Fibroblast of skin of back (primary cell): ENCODE data around the gene FBXO9.
"Not testable (repeated sequence)": the region's sequence is repeated elsewhere in the genome, so short reads cannot be mapped to it uniquely, and the experiment has no call there.

ENCODE experiments used
- DNase-seq: peaks from one replicate; pipeline ENCODE4 v3.0.0-alpha.2; 2013

The FBXO9 gene

GRCh38 chr6:53048431-53049195, 16.6 kb upstream of the FBXO9 start:
- peak; percentile 97 for DNase-seq

DNA sequence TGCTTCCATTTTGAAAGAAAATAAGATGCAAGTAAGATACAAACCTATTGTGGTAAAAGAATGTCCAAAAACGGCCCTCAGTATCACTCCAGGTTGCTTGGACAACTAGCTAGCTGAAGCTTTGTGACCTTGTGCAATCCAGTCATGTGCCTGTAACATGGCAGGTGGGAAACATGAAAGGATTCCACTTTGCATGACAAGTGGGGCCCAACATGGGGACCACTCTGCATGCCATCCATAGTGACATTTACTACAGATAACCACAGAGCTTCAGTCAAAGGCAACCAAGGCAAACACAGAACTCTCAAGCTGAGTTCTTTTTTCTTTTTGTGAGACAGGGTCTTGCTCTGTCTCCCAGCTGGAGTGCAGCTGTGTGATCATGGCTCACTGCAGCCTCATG, 15.8 kb upstream of the FBXO9 start:
- no peak for DNase-seq

GRCh38 chr6:53052152-53052551, 13.1 kb upstream of the FBXO9 start:
- DNase-seq = not testable (repeated sequence)

- no peak for DNase-seq
Measured at GRCh38 chr6:53054532-53054931, 10.7 kb upstream of the FBXO9 start.

DNA sequence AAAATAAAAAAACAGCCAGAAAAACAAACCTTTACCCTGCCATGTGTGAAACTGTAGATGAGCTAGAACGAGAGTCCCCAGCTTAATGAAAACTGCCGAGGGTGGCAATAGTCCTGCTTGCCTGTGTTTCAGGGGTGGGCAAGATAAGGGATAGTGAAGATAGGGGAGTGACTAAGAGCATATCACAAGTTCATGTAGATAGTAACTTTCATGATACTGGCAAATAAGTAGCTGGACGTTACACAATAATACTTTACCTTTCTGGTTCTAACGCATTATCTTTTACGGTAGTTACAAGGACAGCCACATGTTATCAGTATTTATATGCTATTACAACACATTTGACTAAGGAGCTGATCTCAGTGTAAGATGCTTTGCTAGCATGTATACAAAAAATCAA, 9.3 kb upstream of the FBXO9 start:
- no peak for DNase-seq

DNA sequence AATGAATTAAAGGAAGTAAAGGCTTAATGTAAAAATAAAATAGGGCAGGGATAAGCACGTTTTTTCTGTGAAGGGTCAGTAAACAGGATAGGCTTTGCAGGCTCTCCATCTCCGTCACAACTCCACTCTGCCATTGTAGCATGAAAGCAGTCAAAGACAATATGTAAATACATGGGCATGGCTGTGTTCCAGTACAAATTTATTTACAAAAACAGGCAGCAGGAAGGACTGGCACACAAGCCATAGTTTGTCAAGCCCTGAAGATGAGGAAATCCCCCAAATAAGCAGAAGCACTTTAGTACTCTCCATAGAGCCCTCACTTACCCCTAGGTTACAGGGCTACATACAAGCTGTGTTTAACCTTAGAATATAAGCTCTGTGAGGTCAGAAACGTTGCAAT, 8.9 kb upstream of the FBXO9 start:
- DNase-seq = no peak

DNA sequence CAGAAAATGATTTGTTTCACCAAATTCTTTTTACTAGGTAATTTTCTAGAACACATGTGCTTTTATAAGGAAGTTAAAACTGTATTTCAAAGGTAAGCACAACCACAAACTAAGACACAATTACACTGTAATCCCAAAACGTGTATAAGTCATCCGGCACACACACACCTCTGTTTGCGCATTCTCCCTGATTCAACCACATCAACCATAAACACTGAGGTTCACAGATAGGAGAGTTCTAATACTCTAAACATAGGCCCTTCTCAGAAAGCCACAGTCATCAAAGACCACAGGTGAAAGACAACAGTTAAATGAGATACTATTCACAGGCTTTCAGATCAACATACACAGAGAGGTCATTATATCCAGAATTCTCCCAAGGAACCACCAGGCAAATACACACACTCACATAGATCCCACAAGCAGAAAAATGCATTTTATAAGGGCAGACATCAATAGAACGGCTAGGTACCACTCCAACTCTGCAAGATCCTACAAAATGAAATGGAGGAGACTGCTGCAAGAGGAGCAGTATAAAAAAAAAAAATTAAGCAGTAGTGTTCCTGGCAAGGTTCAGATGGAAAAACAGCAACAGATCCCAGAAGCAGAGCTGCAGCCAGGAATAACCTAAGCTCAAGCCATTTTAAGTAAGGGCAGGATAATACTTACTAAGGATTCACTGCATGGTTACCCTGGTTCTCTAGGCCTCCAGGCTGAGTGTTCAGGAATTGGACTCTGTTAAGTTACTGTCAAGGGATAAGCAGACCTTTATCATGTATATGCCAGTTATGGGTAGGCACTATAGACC, 6.6 kb upstream of the FBXO9 start:
- DNase-seq = no peak

DNA sequence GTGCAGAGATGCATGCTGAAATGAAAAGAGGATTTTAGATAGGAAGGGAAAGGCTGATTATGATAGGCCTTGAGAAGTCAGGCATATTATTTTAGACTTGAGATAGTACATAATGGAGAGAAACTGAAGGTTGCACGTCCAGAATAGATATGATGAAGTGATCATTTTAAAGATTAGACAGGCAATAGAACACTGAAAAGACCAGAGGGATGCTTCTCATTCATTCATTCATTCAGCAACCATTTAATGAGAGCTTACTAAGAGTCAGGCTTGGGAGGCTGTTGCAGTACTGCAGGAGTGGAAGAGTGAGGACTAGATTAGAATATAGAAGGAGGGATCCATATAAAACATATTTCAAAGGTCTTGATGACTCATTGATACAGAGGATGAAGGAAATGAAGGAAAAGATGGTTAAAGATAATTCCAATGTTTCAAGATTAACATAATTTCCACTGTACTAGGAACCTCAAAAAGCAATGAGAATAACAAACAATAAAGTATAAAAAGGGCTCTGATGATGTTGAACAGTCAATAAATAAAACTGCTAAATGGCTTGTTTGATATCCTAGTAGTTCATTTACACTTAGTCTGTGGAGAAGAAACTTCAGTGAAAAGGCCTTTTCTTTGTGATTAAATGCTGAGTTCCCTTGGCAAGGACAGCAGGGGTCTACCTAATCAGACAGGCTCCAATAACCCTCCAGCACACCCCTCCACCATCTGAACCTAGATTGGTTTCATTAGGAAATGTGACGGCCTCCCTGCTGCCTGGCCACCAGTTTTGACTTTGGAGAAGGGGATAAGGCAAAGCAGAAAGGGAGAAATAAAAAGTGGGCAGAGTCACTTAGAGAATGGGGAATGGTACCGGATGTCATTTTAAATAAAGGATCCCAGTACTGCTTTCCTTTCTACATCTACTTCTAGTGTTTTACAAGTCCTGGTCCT, 5.3 kb upstream of the FBXO9 start:
- no peak for DNase-seq

DNA sequence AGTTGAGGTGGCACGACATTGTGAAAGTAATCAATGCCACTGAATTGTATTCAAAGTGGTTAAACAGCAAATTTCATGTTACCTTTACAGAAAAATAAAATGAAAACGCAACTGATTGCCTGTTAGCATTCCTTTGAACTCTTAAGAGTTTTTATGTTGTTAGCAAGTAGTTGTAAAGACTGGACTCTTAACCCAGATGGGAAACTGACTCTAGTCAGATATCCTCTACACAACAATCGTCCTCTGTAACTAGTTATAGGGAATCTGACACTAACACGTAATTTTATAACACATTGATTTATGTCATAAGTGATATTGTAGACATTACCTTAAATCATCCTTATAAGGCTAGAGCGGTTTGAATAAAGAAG, 3.0 kb upstream of the FBXO9 start:
- no peak for DNase-seq

DNA sequence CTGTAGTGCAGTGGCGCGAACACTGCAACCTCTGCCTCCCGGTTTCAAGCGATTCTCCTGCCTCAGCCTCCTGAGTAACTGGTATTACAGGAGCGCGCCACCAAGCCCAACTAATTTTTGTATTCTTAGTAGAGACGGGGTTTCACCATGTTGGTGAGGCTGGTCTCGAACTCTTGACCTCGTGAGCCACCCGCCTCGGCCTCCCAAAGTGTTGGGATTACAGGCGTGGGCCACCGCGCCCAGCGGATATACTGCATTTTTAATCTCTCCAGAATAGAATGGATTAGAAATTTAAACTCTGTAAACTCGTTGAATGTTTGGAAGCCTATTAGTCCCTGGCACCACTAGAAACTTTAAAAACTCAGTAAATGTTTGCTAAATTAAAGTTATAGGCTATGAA, 949 bp upstream of the FBXO9 start:
- not testable (repeated sequence) for DNase-seq

- peak; percentile 98 for DNase-seq
Measured at GRCh38 chr6:53064726-53065265, 408 bp upstream of the FBXO9 start.

- DNase-seq = peak; percentile 32
Measured at GRCh38 chr6:53066077-53066417, 843 bp downstream of the FBXO9 start.

GRCh38 chr6:53066874-53067706, 1.9 kb downstream of the FBXO9 start:
- DNase-seq = peak; percentile 16

- DNase-seq = no peak
Measured at GRCh38 chr6:53067849-53068361, 2.7 kb downstream of the FBXO9 start.

DNA sequence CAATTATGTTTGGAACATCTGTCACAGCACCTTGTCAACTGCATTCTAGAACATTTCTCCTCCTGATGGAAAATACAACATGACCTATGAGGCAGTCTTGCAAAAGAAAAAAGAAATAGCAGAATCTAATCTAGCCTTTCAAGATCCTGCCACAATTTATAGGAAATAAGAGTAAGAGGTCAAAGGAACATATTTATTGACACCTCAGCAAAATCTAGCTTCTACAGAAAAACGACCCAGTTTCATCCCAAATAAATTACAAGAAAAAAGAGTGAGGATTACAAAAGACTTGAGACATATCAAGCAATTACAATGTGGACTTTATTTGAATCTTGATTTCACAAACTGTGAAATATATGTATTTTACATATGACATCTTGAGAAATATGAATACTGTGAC, 4.2 kb downstream of the FBXO9 start:
- no peak for DNase-seq

DNA sequence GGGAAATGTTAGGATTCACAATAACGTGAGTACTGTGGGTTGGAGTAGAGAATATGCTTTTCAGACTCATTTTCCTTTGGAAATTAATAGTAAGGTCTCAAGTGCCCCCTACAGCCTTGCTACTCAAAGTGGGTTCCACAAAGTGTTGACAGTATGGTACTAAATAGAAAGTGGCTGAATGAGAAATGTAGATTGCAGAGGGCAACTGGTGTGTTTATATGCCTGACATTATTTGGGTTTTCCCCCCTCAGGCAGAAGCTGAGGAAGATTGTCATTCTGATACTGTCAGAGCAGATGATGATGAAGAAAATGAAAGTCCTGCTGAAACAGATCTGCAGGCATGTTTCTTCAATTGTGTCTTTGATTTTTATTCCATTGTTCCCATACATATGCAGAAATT, 5.6 kb downstream of the FBXO9 start:
- peak; percentile 4 for DNase-seq

DNA sequence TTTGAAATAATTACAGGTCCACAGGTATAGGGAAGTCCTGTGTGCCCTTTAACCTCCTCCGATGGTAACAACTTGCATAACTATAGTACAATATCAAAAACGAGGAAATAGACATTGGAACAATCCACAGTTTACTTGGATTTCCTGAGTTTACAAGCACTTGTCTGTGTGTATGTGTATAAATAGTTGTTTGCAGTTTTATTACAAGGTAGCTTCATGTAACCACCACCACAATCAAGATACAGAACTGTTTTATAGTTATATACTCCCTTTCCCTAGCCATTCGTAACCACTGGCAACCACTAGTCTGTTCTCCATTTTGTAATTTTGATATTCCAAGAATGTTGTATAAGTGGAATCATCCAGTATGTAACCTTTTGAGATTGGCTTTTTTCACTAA, 9.1 kb downstream of the FBXO9 start:
- no peak for DNase-seq

GRCh38 chr6:53080813-53081212, 15.6 kb downstream of the FBXO9 start:
- no peak for DNase-seq

DNA sequence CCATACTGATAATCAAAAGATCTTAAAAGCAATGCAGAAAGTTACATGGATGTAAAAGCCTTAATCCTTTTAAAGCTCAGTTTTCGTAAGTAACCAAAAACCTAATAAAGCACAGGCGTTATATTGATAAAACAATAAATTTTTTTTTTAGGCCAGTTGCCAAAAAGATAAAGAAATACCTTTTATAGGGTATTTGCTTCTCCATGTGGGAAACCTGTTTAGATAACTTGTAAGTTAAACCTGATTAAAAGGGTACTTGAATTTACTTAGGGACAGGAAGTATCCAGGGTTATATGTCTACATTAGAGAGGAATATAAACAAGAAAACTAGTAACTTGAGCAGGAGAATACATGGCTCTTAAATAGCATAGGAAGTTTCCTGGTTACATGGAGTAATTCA, 21.1 kb downstream of the FBXO9 start:
- no peak for DNase-seq

- no peak for DNase-seq
Measured at GRCh38 chr6:53089948-53090347, 24.7 kb downstream of the FBXO9 start.

- peak; percentile 10 for DNase-seq
Measured at GRCh38 chr6:53090576-53090975, 25.4 kb downstream of the FBXO9 start.

DNA sequence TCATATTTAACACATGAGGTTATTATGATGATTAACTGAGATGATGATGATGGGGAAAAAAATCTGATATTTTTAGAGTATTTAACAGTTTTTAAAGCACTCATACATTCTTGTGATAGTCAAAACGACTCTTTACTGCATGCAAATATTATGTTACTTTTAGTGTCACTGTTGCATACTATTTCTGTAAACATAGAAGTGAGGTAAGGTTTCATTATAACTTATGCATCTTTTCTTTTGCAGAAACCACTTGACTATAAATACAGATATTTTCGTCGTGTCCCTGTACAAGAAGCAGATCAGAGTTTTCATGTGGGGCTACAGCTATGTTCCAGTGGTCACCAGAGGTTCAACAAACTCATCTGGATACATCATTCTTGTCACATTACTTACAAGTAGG, 30.1 kb downstream of the FBXO9 start:
- DNase-seq = no peak
